Uterus (tissue), 2 donors: ENCODE results near the gene MYLK3.

ENCODE experiments used
- CTCF ChIP-seq, 4 experiments: fragments of 200-600 bp in 2 of 4; fragments of 450-650 bp in 2 of 4; sonication (generic) in 2 of 4; IDR thresholded peaks; one replicate each; pipeline ENCODE4 v1.5.1; 2016 to 2019; ENCODE audit warnings: antibody characterized with exemption in 4 of 4, mild to moderate bottlenecking in 2 of 4, moderate library complexity in 1 of 4
- POLR2A ChIP-seq, 2 donors: fragments of 450-650 bp; IDR thresholded peaks; one replicate each; pipeline ENCODE4 v1.6.1; 2016; ENCODE audit warnings: antibody characterized with exemption in 2 of 2, mild to moderate bottlenecking in 1 of 2, moderate library complexity in 1 of 2

- TF ChIP-seq CTCF (IDR thresholded peaks at IDR 0.05) (no peak), POLR2A (IDR thresholded peaks at IDR 0.05) (no peak)
Observed at GRCh38 chr16:46701615-46702014, 46.5 kb downstream of the MYLK3 start.
